Lower leg skin (tissue), 3 donors: ENCODE measurements around the gene EDEM3.

Experiments used
- CTCF ChIP-seq, 3 donors: fragments of 450-650 bp; IDR thresholded peaks; one replicate each; pipeline ENCODE4 v1.5.1; 2016; ENCODE audit warnings: antibody characterized with exemption in 3 of 3, mild to moderate bottlenecking in 3 of 3, moderate library complexity in 2 of 3
- POLR2A ChIP-seq, 2 donors: fragments of 450-650 bp; IDR thresholded peaks; one replicate each; pipeline ENCODE4 v1.6.1; 2016 to 2017; ENCODE audit warnings: antibody characterized with exemption in 2 of 2, mild to moderate bottlenecking in 1 of 2, moderate library complexity in 1 of 2

GRCh38 chr1:184792450-184792969 is 37.9 kb upstream of the EDEM3 start:
- TF ChIP-seq CTCF (IDR thresholded peaks at IDR 0.05) = no peak
- TF ChIP-seq POLR2A (IDR thresholded peaks at IDR 0.05) = no peak
